Upper lobe of left lung (tissue), 6 donors: ENCODE data around the gene LIN37. TPM values are rescaled to one million over a fixed set of nuclear protein-coding genes. Genes with fewer than 3 reads are reported as not detected.

ENCODE experiments used
- ATAC-seq, 2 donors: fragments of 200-7000 bp; cut with Tn5 transposase; one replicate each; pipeline ENCODE4 v1.9.1; 2022; ENCODE audit warnings: mild to moderate bottlenecking in 2 of 2, moderate library complexity in 2 of 2; ENCODE audit not compliant: low FRiP score in 2 of 2
- DNase-seq, 2 donors: peaks; one replicate each; pipeline ENCODE4 v3.0.0-alpha.2; 2019 to 2020
- H3K27ac ChIP-seq, 4 donors: fragments of 200-600 bp; sonication (generic); one replicate each; pipeline ENCODE4 v1.5.1; 2016 to 2019
- H3K27me3 ChIP-seq, 4 donors: fragments of 200-600 bp; sonication (generic); one replicate each; pipeline ENCODE4 v1.5.1; 2017 to 2019
- H3K36me3 ChIP-seq, 4 donors: fragments of 200-600 bp; sonication (generic); one replicate each; pipeline ENCODE4 v1.5.1; 2016 to 2019
- H3K4me1 ChIP-seq, 4 donors: fragments of 200-600 bp; sonication (generic); one replicate each; pipeline ENCODE4 v1.5.1; 2018 to 2019
- H3K4me3 ChIP-seq, 4 donors: fragments of 200-600 bp; sonication (generic); one replicate each; pipeline ENCODE4 v1.5.1; 2017 to 2019; ENCODE audit warnings: mild to moderate bottlenecking in 2 of 4, moderate library complexity in 1 of 4
- H3K9me3 ChIP-seq, 4 donors: fragments of 200-600 bp; sonication (generic); one replicate each; pipeline ENCODE4 v1.5.1; 2018 to 2019
- EP300 ChIP-seq, 4 donors: sonication (generic); formaldehyde crosslinking; IDR thresholded peaks; one replicate each; pipeline ENCODE4 v1.5.1; 2017; ENCODE audit warnings: antibody characterized with exemption in 4 of 4, control low read depth in 2 of 4
- POLR2A ChIP-seq, 4 donors: fragments of 450-650 bp; IDR thresholded peaks; one replicate each; pipeline ENCODE4 v1.5.1; 2016 to 2017; ENCODE audit warnings: antibody characterized with exemption in 4 of 4, mild to moderate bottlenecking in 2 of 4
- POLR2AphosphoS5 ChIP-seq, 2 donors: sonication (generic); formaldehyde crosslinking; IDR thresholded peaks; one replicate each; pipeline ENCODE4 v1.5.1; 2017; ENCODE audit warnings: antibody characterized with exemption in 2 of 2
- WGBS, 2 donors: methylation state at CpG; one replicate each; pipeline ENCODE4 v1.1.5; 2017 to 2018; 5-methylcytosine and 5-hydroxymethylcytosine counted together
- total RNA-seq, 6 donors: library from RNA; depleted of rRNA in 4 of 6; stranded (reverse); fragments of >200 nt in 4 of 6; gene quantifications; one replicate each; pipeline versions ENCODE4 v1.1.0 to v1.2.1, GENCODE V29; 2016 to 2021
- TF ChIP-seq, protein P1 (sequence below), 6 experiments: fragments of 450-650 bp in 4 of 6; fragments of 200-600 bp in 2 of 6; sonication (generic) in 2 of 6; IDR thresholded peaks; one replicate each; pipeline ENCODE4 v1.5.1; 2016 to 2019; ENCODE audit warnings: antibody characterized with exemption in 6 of 6
- donor health status: DM: no; HTN: no; CAD: no; lungs with moderate emphysema.
- donor health status: DM: no; HTN: yes; CAD: no; lungs with severe emphysema.

The LIN37 gene
- total RNA-seq, 6 donors from 2014 or later, result 4.0 to 16.9 (median 10.9) TPM

DNA sequence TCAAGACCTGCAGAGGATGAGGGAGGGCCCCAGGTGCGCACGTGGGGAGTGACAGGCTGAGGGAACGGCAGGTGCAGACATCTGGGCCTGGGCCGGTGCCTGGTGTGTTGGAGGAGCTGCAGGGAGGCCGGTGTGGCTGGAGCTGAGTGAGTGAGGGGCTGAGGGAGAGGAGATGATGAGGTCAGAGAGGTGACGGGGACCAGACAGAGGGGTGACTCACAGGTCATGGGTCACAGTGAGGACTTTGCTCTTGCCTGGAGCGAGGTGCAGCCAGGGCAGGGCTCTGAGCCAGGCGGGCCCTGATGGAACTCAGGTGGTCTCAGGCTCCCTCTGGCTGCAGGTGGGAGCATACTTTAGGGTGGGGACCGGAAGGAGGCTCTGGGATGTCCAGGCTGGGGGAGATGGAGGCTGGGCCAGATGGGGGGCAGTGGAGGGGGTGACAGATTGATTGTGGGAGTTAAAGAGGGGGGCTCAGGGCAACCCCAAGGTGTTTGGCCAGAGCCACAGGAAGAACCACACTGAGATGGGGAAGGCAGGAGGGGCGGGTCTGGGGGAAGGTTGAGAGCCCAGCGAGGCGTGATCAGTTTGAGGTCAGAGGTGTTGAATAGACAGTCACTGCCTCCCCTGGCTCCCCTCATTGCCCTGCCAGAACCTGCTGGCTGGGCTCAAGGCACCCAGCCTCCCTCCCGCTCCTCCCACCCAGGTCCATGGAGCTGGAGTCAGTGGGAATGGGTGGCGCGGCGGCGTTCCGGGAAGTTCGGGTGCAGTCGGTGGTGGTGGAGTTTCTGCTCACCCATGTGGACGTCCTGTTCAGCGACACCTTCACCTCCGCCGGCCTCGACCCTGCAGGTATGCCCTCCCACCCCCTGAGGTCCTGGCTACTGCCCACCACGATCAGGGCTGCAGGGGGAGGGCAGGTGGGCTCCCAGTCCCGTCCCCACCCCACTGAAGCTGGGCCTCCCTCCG, 35.4 kb downstream of the LIN37 start:
- Histone ChIP-seq H3K9me3 (no peaks in the 10 kb centered on the region), H3K27ac (no peak overlapping the region), H3K4me1 (no peaks in the 10 kb centered on the region), H3K4me3 (no peak overlapping the region), H3K27me3 (no peaks in the 10 kb centered on the region), H3K36me3 (peaks cover 0 to 44% (median 23%) of the 10 kb centered on the region in 4 donors)
- WGBS, 2 donors, result 88 to 89% methylated on average over 22 to 26 of the region's 28 CpGs
- DNase-seq, result peak in 1 of 2 donors; percentile 76
- ATAC-seq, result no peak
- TF ChIP-seq EP300 (IDR thresholded peaks at IDR 0.05), result no peak
- TF ChIP-seq, protein P1, sequence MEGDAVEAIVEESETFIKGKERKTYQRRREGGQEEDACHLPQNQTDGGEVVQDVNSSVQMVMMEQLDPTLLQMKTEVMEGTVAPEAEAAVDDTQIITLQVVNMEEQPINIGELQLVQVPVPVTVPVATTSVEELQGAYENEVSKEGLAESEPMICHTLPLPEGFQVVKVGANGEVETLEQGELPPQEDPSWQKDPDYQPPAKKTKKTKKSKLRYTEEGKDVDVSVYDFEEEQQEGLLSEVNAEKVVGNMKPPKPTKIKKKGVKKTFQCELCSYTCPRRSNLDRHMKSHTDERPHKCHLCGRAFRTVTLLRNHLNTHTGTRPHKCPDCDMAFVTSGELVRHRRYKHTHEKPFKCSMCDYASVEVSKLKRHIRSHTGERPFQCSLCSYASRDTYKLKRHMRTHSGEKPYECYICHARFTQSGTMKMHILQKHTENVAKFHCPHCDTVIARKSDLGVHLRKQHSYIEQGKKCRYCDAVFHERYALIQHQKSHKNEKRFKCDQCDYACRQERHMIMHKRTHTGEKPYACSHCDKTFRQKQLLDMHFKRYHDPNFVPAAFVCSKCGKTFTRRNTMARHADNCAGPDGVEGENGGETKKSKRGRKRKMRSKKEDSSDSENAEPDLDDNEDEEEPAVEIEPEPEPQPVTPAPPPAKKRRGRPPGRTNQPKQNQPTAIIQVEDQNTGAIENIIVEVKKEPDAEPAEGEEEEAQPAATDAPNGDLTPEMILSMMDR (IDR thresholded peaks at IDR 0.05), result no peak
- no peak for TF ChIP-seq POLR2A (IDR thresholded peaks at IDR 0.05)
- TF ChIP-seq POLR2AphosphoS5 (IDR thresholded peaks at IDR 0.05), result no peak

- H3K9me3 ChIP-seq, result no peaks in the 10 kb centered on the region
- no peak overlapping the region for H3K27ac ChIP-seq
- H3K27me3 ChIP-seq, result no peaks in the 10 kb centered on the region
- H3K4me3 ChIP-seq, result no peak overlapping the region
- DNase-seq, result peak in 1 of 2 donors; percentile 75
- no peak for TF ChIP-seq POLR2A (IDR thresholded peaks at IDR 0.05)
- no peak for TF ChIP-seq EP300 (IDR thresholded peaks at IDR 0.05)
- no peak for TF ChIP-seq POLR2AphosphoS5 (IDR thresholded peaks at IDR 0.05)
- TF ChIP-seq, protein P1 (IDR thresholded peaks at IDR 0.05), result no peak
- WGBS, 2 donors, result 89 to 90% methylated on average over 17 to 18 of the region's 45 CpGs
- no peaks in the 10 kb centered on the region for H3K4me1 ChIP-seq
- no peak for ATAC-seq
- peaks cover 0 to 40% (median 23%) of the 10 kb centered on the region in 4 donors for H3K36me3 ChIP-seq
These were observed 36.3 kb downstream of the LIN37 start for GRCh38 chr19:35784503-35785338.

- Histone ChIP-seq H3K27ac (no peak overlapping the region), H3K4me1 (no peaks in the 10 kb centered on the region), H3K4me3 (no peak overlapping the region), H3K36me3 (peaks cover 0 to 37% (median 18%) of the 10 kb centered on the region in 4 donors), H3K9me3 (no peaks in the 10 kb centered on the region), H3K27me3 (no peaks in the 10 kb centered on the region)
- TF ChIP-seq, protein P1 (IDR thresholded peaks at IDR 0.05), result no peak
- TF ChIP-seq POLR2AphosphoS5 (IDR thresholded peaks at IDR 0.05) (no peak), POLR2A (IDR thresholded peaks at IDR 0.05) (no peak), EP300 (IDR thresholded peaks at IDR 0.05) (no peak)
- DNase-seq (no peak), ATAC-seq (no peak)
- 91 to 92% methylated on average over 3 to 6 of the region's 10 CpGs for WGBS, 2 donors
These were observed 36.9 kb downstream of the LIN37 start for GRCh38 chr19:35785339-35785627.

DNA sequence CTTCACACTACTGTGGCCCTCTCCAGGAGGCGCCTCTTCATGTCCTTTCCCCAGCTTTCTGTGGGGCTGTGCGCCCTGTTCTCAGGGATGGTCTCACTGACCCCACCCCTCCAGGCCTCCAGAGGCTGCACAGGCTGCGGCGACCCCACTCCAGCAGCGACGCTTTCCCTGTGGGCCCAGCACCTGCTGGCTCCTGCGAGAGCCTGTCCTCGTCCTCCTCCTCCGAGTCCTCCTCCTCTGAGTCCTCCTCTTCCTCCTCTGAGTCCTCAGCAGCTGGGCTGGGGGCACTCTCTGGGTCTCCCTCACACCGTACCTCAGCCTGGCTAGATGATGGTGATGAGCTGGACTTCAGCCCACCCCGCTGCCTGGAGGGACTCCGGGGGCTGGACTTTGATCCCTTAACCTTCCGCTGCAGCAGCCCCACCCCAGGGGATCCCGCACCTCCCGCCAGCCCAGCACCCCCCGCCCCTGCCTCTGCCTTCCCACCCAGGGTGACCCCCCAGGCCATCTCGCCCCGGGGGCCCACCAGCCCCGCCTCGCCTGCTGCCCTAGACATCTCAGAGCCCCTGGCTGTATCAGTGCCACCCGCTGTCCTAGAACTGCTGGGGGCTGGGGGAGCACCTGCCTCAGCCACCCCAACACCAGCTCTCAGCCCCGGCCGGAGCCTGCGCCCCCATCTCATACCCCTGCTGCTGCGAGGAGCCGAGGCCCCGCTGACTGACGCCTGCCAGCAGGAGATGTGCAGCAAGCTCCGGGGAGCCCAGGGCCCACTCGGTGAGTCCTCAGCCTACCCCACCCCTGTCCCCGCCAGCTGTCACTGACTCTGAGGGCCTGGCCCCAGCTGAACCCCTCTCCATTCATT, 38.2 kb downstream of the LIN37 start:
- ATAC-seq, result no peak
- 92 to 94% methylated on average over 13 to 29 of the region's 31 CpGs for WGBS, 2 donors

More for the DNA sequence above, 38.2 kb downstream of the LIN37 start:
- TF ChIP-seq, protein P1 (IDR thresholded peaks at IDR 0.05), result no peak
- TF ChIP-seq EP300 (IDR thresholded peaks at IDR 0.05), result no peak
- TF ChIP-seq POLR2AphosphoS5 (IDR thresholded peaks at IDR 0.05), result no peak
- TF ChIP-seq POLR2A (IDR thresholded peaks at IDR 0.05), result no peak
- H3K27me3 ChIP-seq, result no peaks in the 10 kb centered on the region
- no peaks in the 10 kb centered on the region for H3K4me1 ChIP-seq
- no peaks in the 10 kb centered on the region for H3K9me3 ChIP-seq
- peaks cover 0 to 25% (median 12%) of the 10 kb centered on the region in 4 donors for H3K36me3 ChIP-seq
- H3K4me3 ChIP-seq, result no peak overlapping the region
- DNase-seq, result peak in 1 of 2 donors; percentile 61
- no peak overlapping the region for H3K27ac ChIP-seq
